NCI-H187 (cell line): ENCODE data around the gene CDK8.
"Not testable (repeated sequence)": the region's sequence is repeated elsewhere in the genome, so short reads cannot be mapped to it uniquely, and the experiment has no call there.

ENCODE experiments used
- DNase-seq, 2 experiments: peaks; one replicate each; lab custom pipeline; 2025; lab: John Stamatoyannopoulos, UW

The CDK8 gene

DNA sequence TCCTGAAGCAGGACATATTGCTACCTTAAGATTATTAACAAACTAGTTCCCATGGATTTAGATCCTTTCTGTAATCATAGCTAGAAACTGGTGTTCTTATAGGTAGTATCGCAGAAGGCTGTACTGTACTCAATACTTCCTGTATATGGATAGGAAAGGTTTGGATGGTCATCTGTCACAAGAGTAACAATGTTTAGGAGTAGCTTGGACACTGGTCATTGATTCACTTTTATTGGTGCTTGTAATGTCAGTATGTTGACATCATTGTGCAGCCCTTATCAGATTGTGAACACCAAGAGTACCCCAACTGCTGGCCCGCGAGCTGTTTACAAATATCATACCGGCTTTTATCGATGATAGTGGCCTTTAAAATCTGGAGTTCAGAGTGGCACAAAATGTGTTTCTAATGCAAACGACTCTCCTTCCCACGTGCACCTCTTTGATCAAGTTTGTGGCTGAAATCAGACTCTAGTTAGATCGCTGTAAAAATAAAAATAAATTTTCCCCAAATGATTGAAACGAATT is 605 bp upstream of the CDK8 start:
- DNase-seq: no peak

DNA sequence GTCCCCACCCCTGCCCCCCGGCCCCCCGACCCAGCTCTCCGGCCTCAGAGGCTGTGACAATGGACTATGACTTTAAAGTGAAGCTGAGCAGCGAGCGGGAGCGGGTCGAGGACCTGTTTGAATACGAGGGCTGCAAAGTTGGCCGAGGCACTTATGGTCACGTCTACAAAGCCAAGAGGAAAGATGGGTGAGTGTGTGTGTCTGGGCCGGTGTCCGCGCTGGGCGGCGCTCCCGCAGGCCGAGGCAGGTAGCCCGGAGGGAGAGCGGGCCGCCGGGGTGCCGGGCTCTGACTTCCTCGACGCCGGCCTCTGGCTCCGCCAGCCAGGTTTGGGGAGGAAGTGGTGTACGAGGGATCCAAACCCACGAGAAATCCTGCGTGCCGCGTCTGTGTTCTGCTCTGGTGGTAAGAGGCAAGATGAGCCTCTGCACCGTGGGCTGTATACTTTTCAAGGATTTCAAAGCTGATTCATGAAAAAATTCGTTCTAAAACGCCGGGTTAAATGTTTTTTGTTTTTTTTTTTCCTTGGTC is 718 bp downstream of the CDK8 start:
- DNase-seq: peak in 1 of 2 experiments; percentile 7

DNA sequence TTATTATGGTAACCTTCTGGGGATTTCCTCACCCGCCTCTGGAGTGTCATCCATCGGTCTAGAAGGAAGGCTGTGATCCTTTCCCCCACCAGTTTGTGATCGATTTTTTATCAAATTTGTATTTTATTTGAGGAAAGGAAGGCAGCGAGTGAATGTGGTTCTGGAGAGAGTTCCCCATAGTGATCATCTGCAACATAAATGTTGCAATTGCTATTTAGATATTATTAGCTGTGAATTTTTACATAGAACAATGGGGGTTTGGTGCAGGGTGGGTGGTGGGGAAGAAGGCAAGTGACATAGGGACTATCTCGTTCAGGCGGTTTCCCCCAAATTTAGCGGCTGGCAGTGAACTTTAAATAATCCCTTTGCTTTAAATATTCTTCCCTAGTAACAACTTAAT is 1.2 kb downstream of the CDK8 start:
- DNase-seq: no peak

DNA sequence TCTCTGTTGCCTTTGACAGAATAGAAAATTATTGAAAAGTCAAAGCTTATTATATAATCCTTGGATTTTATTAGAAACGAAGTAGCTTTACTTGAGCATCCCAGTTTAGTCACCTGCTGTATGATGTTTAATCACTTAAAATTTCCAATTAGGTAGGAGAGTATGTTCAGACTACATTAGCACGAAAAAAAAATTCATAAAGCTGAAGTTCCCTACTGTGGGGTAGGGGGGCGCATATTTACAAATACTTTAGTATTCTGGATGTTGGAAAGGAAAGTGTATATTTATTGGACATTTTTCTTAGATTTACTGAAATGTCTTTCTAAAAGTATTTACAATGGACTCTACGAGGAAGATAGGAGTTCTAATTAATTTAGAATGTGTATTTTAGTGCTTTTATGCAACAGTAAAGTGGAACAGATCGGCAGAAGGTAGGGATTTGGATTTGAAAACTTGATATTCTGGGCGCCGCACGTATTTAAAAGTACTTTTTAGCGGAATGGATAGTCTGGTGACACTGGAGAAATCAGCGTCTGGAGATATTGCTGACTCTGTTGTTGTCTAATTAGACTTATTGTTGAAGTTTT is 1.9 kb downstream of the CDK8 start:
- no peak for DNase-seq

DNA sequence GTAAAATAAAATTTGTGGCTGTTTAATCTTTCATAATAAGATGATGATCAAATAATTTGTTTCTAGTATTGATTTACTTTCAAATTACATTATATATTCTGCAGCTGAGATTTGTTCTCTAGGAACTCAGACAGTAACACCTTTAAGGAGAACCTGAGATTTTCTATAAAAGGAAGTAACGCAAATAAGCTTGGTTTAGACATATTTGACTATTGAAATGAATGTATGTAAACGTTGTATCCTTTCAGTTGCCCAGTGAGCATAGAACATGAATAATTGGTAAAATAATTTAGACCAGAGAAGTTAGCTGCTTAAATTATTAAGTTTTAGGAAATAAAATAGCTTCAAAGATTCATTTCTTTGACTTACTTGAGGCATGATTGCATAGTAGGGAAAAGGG is 3.1 kb downstream of the CDK8 start:
- no peak for DNase-seq

DNA sequence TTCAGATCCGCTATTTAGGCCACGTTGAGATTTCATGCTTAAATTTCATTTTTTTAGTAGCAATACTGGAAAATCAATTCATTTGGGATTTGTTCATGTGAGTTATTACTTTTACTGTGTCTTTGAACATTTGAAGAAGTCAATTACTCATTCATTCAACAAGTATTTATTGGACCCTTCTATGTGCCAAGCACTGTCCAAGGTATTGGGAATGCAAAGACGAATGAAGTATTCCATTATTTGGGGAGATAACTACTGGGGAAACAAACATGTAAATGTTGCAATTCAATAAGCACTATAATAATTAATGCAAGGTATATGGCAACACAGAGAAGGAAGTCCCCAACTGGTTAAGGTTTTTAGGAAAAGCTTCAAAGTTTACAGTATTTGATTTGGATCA is 5.7 kb downstream of the CDK8 start:
- no peak for DNase-seq

DNA sequence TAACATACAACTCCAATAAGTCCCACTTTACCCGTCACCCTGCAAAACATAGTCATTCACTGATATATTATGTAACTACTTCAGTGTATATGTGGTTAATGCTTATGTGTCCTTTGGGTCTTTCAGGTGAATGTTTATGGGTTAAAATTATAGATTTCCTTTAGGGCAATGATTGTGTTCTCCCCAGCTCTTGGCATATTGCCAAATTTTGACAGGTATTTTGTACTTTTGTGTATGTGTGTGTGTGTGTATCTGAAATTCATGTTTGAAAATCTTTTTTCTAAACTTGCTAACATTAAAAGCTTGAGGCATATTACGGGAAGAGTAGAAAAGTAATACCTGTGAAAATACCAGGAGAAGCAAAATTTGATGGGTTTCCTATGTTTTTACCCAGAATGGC is 8.2 kb downstream of the CDK8 start:
- DNase-seq: no peak

DNA sequence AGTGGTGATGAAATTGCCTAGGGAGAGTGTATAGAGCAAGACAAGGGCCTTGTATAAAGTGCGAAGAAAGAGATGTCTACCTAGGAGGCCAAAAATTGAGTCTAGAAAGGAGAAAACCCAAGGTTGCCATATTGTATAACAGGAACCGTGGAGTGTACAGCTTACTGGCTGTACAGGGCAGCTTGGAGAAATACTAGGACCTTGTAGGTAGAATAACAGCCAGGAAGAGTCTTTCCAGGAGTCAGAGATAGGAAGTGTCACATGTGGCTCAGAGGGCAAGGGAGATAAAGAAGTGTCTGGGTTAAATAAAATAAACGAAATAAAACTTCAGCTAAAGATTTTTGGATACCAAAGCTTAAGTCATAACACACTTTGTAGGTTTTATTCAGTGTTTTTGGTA is 12.4 kb downstream of the CDK8 start:
- no peak for DNase-seq

DNA sequence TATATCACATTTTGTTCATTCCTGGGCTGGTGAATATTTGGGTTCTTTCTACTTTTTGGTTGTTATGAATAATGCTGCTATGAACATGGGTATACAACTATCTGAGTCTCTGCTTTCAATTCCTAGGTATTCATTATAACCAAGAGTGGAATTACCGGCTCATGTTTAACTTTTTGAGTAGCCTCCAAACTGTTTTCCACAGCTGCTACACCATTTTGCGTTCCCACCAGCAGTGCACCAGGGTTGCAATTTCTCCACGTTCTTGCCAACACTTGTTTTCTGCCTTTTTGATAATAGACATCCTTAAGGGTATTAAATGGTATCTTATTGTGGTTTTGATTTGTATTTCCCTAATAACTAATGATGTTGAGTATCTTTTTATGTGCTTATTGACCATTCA is 16.8 kb downstream of the CDK8 start:
- DNase-seq: no peak

DNA sequence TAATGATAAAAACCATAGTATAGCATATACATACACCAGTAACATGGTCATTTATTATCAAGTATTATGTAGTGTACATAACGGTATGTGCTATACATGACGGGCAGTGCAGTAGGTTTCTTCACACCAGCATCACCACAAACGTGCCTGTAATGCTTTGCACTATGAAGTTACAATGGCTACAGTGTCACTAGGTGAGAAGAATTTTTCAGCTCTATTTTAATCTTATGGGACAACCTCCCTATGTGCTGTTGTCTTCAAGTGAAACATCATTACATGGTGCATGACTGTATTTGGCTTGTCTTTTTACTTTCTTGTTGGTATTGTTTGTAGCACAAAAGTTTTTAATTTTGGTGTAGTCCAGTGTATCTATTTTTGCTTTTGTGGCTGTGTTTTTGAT is 18.7 kb downstream of the CDK8 start:
- no peak for DNase-seq

DNA sequence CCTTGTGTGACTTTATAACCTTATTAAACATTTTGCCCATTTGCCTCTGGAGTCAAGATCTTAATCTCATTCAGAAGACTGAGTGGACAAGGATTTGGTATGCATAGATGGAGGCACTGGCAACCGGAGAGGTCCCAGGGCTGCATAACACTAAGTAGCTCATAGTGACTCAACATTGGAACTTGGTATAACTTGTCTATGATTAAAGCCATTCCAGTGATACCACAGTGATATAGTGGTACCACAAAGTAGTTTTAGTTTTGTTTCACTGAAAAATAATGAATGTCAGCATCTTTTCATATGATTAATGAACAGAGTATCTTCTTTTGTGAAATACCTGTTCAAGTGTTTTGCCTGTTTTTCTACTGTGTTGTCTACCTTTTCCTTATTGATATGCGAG is 26.4 kb downstream of the CDK8 start:
- no peak for DNase-seq

DNA sequence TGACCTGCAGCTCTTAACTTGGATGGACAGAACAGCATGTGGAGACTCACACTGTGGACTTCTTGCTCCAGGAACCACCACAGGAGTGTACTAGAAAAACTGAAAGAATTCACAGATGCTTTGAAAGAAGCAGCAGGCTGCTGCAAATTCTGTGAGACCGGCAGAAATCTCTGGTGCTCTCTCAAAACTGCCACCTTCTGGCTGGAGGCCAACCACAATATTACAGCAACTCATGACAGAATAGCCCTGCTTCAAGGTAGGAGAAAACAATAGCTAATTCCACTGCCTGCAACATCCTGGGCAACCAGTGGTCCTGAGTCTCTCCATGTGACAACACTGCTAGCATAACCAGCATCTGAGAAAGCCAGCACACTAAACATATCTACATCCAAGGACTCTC is 26.9 kb downstream of the CDK8 start:
- no peak for DNase-seq

DNA sequence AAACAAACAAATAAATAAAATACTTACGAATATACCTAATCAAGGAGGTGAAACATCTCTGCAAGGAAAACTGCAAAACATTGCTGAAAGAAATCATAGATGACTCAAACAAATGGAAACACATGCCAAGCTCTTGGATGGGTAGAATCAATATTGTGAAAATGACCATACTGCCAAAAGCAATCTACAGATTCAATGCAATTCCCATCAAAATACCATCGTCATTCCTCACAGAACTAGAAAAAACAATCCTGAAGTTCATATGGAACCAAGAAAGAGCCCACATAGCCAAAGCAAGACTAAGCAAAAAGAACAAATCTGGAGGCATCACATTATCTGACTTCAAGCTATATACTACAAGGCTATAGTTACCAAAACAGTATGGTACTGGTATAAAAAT is 32.0 kb downstream of the CDK8 start:
- DNase-seq: not testable (repeated sequence)

DNA sequence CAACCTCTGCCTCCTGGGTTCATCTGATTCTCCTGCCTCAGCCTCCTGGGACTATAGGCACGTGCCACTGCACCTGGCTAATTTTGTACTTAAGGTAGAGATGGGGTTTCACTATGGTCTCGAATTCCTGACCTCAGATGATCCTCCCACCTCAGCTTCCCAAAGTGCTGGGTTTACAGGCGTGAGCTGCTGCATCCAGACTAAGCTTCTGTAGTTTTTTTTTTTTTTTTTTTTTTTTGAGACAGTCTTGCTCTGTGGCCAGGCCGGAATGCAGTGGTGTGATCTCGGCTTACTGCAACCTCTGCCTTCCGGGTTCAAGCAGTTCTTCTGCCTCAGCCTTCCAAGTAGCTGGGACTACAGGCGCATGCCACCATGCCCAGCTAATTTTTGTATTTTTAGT is 34.9 kb downstream of the CDK8 start:
- DNase-seq: not testable (repeated sequence)

DNA sequence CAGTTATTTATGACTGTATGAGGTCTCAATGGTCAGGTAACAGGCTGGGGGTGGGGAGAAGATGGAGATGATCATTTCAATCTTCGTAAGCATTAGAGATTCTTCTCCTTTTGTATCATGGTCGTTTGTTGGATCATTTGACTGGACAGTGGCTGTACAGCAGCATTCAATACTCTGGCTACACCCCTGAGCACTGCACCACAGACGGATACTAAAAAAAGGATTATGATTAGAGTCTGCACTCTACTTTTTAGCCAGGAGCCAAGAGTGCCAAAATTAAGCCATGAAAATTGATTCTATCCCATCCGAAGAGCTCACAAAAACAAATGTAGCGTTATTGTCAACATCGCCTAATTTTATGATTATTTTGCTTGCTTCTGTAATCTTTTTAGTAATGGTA is 41.9 kb downstream of the CDK8 start:
- DNase-seq: no peak

DNA sequence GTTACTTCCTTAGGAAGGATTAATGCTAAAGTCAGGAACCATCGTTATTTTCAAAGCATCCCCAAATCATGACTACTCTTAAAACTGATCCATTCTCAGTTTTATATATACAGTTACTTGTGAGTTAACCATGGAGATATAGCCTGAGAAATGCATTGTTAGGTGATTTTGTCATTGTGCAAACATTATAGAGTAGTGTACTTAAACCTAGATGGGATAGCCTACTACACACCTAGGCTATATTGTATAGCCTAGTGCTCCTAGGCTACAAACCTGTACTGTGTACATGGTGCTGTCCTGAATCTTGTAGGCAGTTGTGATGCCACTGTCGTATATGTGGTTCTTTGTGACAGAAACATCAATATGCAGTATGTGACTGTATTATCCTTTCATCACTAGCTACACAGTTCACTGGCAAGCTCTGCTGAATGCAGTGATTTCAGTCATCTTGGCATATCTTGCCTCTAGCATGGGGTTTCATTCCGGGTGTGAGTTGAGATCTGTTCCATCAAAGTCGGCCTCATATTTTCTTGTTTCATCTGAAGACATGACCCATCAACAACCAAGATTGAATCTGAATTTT is 45.3 kb downstream of the CDK8 start:
- no peak for DNase-seq

DNA sequence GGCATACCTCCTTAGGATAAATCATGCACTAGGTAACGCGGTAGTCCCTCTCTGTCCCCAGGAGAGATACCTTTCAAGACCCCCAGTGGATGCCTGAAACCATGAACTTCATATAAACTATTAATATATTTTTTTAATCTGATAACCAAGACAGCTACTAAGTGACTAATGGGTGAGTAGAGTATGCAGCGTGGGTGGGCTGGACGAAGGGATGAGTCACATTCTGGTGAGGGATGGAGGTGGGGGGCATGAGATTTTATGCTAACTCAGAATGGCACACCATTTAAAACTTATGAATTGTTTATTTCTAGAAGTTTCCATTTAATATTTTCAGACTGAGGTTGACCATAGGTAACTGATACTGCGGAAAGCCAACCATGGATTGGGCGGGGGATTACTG is 46.2 kb downstream of the CDK8 start:
- no peak for DNase-seq

DNA sequence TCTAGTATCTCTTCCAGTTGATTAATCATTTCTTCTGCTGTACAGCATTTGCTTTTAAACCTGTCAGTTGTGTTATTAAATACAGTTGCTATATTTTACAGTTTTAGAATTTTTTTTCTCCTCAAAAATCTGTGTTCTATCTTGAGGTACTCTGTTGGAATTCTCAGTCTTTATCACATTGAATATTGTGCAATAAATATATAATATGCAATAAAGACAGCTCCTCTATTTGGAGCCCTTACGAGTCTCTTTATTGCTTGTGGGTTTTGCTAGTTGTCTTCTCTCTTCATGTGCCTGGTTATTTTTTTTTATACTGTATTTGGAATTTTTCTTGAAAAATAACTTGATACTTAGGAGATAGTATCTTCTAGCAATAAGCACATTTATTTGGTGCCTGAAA is 51.7 kb downstream of the CDK8 start:
- DNase-seq: no peak

DNA sequence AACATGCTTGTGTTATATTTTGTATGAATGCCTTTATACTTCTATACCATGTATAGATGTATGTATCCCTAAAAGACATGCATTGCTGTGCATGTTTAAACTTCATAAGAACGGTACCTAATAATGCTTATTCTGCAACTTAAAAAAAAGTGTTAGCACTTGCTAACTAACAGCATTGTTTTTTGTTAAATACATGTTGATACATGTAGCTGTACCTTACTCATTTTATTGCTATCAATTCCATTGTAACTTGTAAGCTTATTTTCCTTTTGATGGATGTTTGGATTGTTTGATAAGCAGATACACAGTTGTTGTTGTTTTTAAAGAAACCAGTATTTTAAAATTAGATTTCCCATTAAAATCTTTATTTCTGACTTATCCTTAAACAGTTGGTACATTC is 53.8 kb downstream of the CDK8 start:
- no peak for DNase-seq

DNA sequence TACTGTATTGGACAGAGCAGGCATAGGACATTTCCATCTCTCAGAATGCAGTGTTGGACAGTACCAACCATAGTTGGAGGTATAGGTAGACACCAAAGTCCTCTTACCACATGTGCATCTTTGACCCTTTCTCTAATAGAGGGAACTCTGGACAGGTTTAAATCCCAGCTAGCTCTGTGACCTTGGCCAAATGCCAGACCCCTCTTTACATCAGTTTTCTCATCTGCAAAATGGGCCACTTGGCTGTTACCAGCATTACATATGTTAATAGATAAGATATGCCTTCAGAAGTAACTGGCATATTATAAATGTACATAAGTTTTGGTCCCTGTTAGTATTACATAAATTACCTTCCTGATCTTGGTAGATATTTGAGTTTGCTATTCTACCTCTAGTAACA is 54.3 kb downstream of the CDK8 start:
- DNase-seq: no peak

DNA sequence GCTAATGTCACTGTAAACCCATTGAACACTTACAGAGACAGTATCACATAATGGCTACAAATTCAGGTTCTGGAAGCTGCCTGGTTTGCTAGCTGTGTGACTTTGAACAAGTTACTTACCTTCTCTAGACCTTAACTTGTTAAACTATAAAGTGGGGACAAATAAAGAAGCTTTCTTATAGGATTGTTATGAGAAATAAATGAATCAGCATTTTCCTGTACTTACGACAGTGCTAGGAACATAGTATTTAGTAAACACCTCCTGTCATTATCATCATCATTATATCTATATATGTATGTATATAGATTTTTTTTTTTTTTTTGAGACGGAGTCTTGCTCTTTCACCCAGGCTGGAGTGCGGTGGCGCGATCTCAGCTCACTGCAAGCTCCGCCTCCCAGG is 54.9 kb downstream of the CDK8 start:
- no peak for DNase-seq

DNA sequence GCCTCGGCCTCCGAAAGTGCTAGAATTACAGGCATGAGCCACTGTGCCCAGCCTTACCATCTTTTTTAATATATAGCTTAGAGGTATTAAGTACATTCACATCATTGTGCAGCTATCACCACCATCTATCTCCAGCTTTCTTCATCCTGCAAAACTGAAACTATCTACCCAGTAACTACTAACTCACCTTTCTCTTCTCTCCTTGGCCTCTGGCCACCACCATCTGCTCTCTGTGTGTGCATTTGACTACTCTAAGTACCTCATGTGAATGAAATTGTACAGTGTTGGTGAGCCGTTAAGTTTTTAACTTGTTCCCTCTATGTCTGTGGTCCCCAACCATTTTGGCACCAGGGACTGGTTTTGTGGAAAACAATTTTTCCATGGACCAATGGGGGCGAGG is 56.1 kb downstream of the CDK8 start:
- no peak for DNase-seq

DNA sequence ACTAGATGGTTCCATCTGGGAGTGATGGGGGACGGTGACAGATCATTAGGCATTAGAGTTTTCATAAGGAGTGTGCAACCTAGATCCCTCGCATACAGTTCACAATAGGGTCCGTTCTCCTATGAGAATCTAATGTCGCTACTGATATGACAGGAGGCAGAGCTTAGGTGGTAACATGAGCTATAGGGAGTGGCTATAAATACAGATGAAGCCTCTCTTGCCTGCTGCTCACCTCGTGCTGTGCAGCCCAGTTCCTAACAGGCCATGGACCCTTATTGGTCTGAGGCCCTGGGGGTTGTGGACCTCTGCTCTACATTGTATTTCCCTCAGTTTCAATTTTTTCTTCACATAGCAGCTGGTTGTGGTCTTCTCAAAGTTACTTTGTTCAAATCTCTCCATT is 56.5 kb downstream of the CDK8 start:
- DNase-seq: no peak

DNA sequence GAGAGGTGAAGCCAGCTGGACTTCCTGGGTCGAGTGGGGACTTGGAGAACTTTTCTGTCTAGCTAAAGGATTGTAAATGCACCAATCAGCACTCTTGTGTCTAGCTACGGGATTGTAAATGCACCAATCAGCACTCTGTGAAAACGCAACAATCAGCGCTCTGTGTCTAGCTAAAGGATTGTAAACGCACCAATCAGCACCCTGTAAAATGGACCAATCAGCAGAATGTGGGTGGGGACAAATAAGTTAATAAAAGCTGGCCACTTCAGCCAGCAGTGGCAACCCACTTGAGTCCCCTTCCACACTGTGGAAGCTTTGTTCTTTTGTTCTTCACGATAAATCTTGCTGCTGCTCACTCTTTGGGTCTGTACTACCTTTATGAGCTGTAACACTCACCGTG is 58.1 kb downstream of the CDK8 start:
- DNase-seq: not testable (repeated sequence)
